Tongue (tissue), 2 donors: ENCODE data around the gene PAOX. TPM values are rescaled to one million over a fixed set of nuclear protein-coding genes. Genes with fewer than 3 reads are reported as not detected.
A peak's percentile ranks its signal among the peaks of the same experiment; 100 is the strongest.

Experiments
- DNase-seq: peaks from one replicate; pipeline ENCODE4 v3.0.0-alpha.2; 2015
- total RNA-seq: library from RNA; depleted of rRNA; stranded (reverse); fragments of >200 nt; gene quantifications from one replicate; pipeline ENCODE4 v1.2.3, GENCODE V29; 2014

Gene PAOX
- total RNA-seq, result 8.0 TPM

DNA sequence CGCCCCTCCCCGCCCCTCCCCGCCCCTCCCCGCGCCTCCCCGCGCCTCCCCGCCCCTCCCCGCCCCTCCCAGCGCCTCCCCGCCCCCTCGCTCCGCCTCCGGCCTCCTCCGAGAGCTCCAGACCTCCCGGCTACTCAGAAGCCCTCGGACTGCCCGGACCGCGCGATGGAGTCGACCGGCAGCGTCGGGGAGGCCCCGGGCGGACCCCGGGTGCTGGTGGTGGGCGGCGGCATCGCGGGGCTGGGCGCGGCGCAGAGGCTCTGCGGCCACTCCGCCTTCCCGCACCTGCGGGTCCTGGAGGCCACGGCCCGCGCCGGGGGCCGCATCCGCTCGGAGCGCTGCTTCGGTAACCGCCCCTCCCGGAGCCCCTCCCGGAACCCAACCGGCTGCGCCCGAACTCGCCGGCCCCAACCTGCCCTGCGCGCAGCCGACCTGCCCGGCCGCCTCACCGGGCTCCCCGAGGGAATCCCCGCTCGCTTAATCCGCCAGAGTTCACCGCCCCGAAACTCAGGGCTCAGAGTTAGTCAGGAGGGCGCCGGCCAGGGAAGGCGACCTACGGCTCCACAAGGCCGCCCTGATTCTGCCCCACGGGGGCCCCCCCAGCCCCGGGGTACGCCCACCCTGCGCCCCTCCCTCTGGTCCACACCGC is at the start of gene PAOX:
Gene PAOX (plus strand): TSS at position 111 of the 649 bp plus-strand sequence. CDS start 55 bp downstream, at position 166.
- DNase-seq, result peak; percentile 73

- DNase-seq, result peak; percentile 94
Measured at GRCh38 chr10:133329491-133330202, 49.4 kb upstream of the PAOX start.

DNA sequence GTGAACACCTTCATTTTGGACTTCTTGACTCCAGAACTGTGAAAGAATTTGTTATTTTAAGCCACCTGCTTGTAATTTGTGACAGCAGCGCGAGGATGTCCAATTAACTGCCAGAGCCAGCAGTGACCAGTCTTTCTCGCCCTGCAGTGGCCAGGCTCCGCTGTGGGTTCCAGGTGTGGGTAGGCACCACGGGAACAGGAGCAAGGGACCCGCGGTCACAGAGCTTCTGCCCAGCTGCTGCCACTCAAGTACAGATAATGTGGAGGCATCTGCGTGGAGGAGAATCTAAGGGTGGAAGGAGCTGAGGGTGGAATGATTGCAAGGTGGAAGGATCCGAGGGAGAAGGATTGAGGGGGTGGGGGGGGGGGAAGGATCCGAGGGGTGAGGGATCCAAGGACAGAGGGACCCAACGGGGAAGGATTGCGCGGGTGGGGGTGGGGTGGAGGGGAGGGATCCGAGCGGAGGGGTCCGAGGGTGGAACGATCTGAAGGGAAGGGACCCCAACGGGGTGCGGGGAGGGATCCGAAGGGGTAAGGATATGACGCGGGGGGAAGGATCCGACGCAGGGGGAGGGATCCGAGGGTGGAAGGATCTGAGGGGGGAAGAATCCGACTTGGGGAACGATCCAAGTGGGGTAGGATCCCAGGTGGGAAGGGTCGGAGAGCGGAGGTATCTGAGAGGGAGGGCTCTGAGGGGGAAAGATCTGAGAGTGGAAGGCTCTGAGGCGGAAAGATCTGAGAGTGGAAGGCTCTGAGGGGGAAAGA is 45.9 kb upstream of the PAOX start:
- DNase-seq, result no peak

DNA sequence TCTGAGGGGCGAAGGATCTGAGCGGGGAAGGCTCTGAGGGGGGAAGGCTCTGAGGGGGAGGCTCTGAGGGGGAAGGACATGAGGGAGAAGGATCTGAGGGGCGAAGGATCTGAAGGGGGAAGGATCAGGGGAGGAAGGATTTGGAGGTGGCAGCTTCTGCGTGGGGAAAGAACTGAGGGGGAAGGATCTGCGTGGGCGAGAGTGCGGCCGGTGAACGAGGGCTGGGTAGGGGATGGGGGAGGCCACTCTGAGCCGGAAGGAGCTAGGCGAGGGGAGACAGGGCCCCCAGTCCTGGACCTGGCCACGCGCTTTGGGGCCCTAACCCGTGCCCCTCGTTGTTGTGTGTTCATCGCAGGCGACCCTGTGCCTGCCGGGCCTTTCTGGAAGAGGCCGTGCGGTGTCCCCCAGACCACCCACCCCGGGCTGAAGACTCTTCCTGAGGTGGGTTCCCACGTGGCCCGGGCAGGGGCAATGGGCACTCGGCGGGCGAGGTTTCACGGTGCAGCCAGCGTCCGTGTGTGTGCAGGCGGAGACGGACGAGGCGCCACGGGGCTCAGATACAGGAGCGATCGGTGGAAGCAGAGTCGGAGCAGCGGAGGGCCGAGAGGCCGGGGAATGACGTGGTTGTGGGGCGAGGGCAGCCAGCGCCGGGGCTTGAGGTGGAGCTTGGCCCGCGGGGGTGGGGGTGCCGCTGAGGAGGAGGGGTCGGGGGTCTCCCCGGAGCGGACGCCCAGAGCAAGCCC is 44.4 kb upstream of the PAOX start:
- no peak for DNase-seq

- DNase-seq, result peak; percentile 81
Measured at GRCh38 chr10:133335246-133336117, 43.6 kb upstream of the PAOX start.

GRCh38 chr10:133336118-133336576 is 42.9 kb upstream of the PAOX start:
- no peak for DNase-seq

DNA sequence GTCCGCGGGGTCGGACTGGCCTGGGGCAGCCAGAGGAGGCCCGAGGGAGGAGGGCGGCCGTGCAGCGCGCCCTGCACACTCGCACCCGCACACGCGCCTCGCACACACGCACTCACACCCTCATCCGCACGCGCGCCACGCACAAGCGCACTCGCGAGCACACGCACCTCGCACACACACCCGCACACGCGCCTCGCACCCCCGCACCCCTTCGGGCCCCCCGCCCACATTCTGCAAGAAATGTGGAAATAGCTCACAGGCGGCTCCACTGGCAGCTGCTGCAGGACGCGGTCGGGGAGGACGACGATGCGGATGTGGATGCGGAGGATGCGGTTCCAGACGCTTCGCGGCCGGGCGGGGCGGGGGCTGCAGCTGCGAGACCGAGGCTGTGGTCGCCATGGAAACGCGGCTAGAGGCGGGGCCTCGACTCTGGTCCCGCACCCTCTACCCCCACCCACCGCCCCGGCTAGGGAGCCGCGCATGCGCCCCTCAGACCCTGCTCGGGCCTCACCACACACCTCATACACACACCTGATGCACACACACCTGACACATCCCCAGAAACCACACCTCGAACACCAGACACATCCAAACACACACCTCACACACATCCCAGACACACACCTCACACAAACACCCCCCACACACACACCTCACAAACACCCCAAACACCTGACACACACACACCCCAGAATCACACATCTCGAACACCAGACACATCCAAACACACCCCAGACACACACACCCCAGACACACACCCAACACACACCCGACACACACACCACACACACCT is 42.3 kb upstream of the PAOX start, which contains the start of gene CALY:
Gene CALY (minus strand): TSS at position 320 of the 793 bp plus-strand sequence. CDS start 7,907 bp downstream, outside the sequence.
- peak; percentile 34 for DNase-seq

DNA sequence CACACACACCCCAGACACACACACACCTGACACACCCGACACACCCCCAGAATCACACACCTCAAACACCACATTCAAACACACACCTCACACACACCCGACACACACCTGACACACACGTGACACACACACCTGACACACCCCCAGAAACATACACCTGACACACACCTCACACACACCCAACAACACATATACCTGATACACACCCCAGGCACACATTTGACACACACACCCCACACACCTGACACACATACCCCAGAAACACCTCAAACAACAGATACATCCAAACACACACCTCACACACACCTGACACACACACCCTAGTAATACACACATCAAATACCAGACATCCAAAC is 41.7 kb upstream of the PAOX start:
- DNase-seq, result no peak

GRCh38 chr10:133338080-133339071 is 40.7 kb upstream of the PAOX start:
- no peak for DNase-seq

GRCh38 chr10:133339708-133340380 is 39.2 kb upstream of the PAOX start:
- DNase-seq, result no peak

DNA sequence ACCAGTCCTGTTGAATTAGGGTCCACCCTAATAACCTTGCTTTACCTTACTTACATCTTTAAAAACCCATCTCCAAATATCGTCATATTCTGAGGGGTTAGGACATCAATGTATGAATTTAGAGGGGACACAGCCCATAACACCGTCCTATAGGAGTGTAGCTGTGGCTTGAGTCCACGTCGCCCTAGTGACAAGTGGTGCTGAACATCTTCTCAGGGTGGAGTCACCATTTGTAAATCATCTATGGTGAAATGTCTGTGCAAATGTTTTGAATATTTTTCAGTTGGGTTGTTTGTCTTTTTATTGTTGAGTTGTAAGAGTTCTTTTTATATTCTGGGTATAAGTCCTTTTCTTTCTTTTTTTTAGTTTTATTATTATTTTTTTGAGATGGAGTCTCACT is 37.1 kb upstream of the PAOX start:
- no peak for DNase-seq

GRCh38 chr10:133342942-133343341 is 36.1 kb upstream of the PAOX start:
- no peak for DNase-seq

- DNase-seq, result no peak
Measured at GRCh38 chr10:133343558-133343957, 35.5 kb upstream of the PAOX start.

DNA sequence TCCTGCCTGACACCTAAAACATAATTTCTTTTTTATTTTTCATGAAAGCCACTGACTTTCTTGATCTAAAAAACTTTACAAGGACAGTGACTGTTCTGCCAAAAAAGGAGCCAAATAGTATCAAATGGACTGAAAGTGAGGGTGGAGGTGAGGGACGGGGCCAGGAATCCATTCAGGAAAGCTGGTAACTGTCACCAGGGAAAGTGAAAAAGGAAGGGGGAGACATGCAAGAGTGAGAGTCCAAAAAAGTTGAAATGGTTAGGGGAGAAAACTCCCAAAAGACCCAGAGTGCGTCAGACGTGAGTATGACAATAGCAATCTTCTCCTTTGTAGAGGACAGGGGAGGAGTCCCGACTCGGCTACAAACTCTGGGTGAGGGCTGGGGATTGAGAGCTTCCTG is 34.8 kb upstream of the PAOX start:
- no peak for DNase-seq

GRCh38 chr10:133346413-133346812 is 32.6 kb upstream of the PAOX start:
- no peak for DNase-seq

DNA sequence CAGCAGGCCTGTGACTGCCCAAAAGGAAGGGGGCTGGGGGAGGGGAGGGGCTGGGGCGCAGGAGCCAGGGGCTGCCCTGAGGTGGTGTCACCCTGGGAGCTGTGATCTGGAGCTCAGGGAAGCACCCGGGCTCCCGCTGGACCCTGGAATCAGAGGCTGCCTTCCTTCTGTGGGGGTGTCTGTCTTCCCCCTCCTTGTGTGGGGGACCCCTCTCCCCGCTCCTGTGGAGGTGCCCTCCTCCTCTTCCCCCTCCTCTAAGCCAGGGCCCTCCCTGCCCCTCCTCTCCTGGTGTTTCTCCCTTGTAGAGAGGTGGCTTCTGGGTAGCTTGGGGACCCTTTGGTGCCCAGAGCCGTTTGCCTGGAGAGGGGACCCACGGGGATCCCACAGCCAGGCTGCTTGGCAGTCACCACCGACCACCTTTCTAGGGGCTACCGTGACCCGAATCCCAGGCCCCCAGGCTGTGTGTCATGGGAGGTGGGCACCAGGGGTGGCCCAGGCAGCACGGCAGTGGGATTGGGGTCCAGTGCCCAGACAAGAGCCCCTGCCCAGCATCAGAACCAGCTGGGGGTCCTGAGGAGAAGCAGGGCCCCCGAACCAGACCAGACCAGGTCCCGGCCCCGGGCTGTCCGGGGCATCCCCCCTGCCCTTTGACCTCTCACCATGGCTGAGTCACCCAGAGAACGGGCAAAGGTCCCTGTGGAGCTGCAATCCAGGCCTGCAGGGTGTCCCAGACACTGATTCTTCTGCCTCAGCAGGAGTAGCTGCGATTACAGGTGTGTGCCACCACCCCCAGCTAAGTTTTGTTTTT is 31.1 kb upstream of the PAOX start:
- no peak for DNase-seq

GRCh38 chr10:133349160-133349568 is 29.9 kb upstream of the PAOX start:
- no peak for DNase-seq

DNA sequence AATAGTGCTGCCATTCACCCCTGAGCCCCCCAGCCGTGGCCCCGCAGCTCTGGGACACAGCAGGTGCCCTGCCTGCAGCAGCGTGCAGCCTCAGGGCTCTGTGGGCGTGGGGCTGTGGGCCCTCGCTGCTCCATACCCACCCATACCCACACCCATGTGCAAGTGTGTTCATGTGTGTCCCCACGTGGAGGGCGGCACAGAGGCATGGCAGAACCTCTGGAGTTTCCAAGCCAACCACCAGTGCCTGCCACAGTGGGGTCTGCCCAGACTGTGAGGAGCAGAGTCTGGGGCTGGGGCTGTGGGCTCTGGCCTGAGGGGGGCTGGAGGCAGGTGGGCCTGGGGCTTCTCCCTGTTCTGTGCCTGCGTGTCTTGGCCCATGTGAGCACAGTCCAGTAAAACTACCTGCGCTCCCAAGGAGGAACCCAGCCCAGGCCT is 29.5 kb upstream of the PAOX start:
- DNase-seq, result no peak
